PFSK-1 (cell line): Measurements from ENCODE around the gene FADS1.

Experiments
- FOXP2 ChIP-seq: optimal IDR thresholded peaks from 2 replicates; pipeline ENCODE3; 2011; ENCODE audit warnings: borderline replicate concordance, control low read depth, inconsistent platforms; ENCODE audit not compliant: insufficient read depth; ENCODE audit errors: extremely low read length, extremely low read depth
- POLR2AphosphoS5 ChIP-seq: IDR thresholded peaks from 2 replicates; pipeline ENCODE4 v1.6.1; 2012; ENCODE audit warnings: low read depth, mild to moderate bottlenecking, control low read depth, low read length, moderate library complexity
- REST ChIP-seq, 2 experiments: IDR thresholded peaks; 2 replicates each; pipeline versions ENCODE4 v1.6.1 to v1.8.0; 2011 to 2012; ENCODE audit warnings: low read depth in 2 of 2, low read length in 2 of 2, control low read depth in 1 of 2, inconsistent platforms in 1 of 2, mild to moderate bottlenecking in 1 of 2, moderate library complexity in 1 of 2; ENCODE audit not compliant: insufficient read depth in 1 of 2
- SIN3A ChIP-seq: IDR thresholded peaks from 2 replicates; pipeline ENCODE4 v1.6.1; 2012; ENCODE audit warnings: mild to moderate bottlenecking, low read length, moderate library complexity, borderline replicate concordance; ENCODE audit not compliant: insufficient read depth
- TAF1 ChIP-seq: IDR thresholded peaks from 2 replicates; pipeline ENCODE4 v1.6.1; 2012; ENCODE audit warnings: low read length, control low read depth, borderline replicate concordance; ENCODE audit not compliant: insufficient read depth

The FADS1 gene

GRCh38 chr11:61851113-61851899 lies 34.5 kb upstream of the FADS1 start:
- no peak for TF ChIP-seq REST (IDR thresholded peaks at IDR 0.05; ENCODE audit: insufficient read depth in 1 of 2, low read depth in 2 of 2, low read length in 2 of 2)
- no peak for TF ChIP-seq POLR2AphosphoS5
- no peak for TF ChIP-seq SIN3A
- no peak for TF ChIP-seq FOXP2
- no peak for TF ChIP-seq TAF1

GRCh38 chr11:61850687-61851086 lies 33.9 kb upstream of the FADS1 start:
- TF ChIP-seq FOXP2, result no peak

- TF ChIP-seq POLR2AphosphoS5, result no peak
- TF ChIP-seq TAF1, result no peak
- TF ChIP-seq REST (IDR thresholded peaks at IDR 0.05; ENCODE audit: insufficient read depth in 1 of 2, low read depth in 2 of 2, low read length in 2 of 2), result no peak
- no peak for TF ChIP-seq SIN3A
- TF ChIP-seq FOXP2, result no peak
Observed at GRCh38 chr11:61848631-61849030, 31.8 kb upstream of the FADS1 start.

GRCh38 chr11:61847914-61848581 lies 31.2 kb upstream of the FADS1 start:
- no peak for TF ChIP-seq REST (IDR thresholded peaks at IDR 0.05; ENCODE audit: insufficient read depth in 1 of 2, low read depth in 2 of 2, low read length in 2 of 2)

GRCh38 chr11:61846362-61847020 lies 29.7 kb upstream of the FADS1 start:
- TF ChIP-seq TAF1, result no peak
- TF ChIP-seq POLR2AphosphoS5, result no peak
- TF ChIP-seq REST (IDR thresholded peaks at IDR 0.05; ENCODE audit: insufficient read depth in 1 of 2, low read depth in 2 of 2, low read length in 2 of 2), result no peak
- TF ChIP-seq SIN3A, result no peak
- TF ChIP-seq FOXP2, result no peak
